Left ventricle myocardium inferior (tissue), 1 donor: ENCODE data around the gene ZNF287. TPM values are rescaled to one million over a fixed set of nuclear protein-coding genes. Genes with fewer than 3 reads are reported as not detected.

Experiments used
- DNase-seq: peaks from one replicate; pipeline ENCODE4 v3.0.0-alpha.2; 2020
- H3K27ac ChIP-seq: fragments of 200-600 bp; replicated peaks from 2 replicates; pipeline ENCODE4 v1.8.0; 2021
- H3K27me3 ChIP-seq: fragments of 200-600 bp; 2 replicates; pipeline ENCODE4 v1.8.0; 2021; ENCODE audit warnings: low read depth
- H3K36me3 ChIP-seq: fragments of 200-600 bp; 2 replicates; pipeline ENCODE4 v1.8.0; 2021
- H3K4me1 ChIP-seq: fragments of 200-600 bp; 2 replicates; pipeline ENCODE4 v1.8.0; 2021
- H3K4me3 ChIP-seq: fragments of 200-600 bp; 2 replicates; pipeline ENCODE4 v1.8.0; 2021; ENCODE audit warnings: mild to moderate bottlenecking, moderate library complexity
- H3K9me3 ChIP-seq: fragments of 200-600 bp; replicated peaks from 2 replicates; pipeline ENCODE4 v1.8.0; 2021
- CTCF ChIP-seq: fragments of 200-600 bp; IDR thresholded peaks from 2 replicates; pipeline ENCODE4 v1.8.0; 2021; ENCODE audit warnings: antibody characterized with exemption, mild to moderate bottlenecking, borderline replicate concordance
- intact Hi-C: fragments of 100-400 bp; cut with micrococcal nuclease; formaldehyde crosslinking; loops from one replicate; pipeline ENCODE4 v1.11.0; 2022
- total RNA-seq: library from RNA; stranded (reverse); fragmentation: NEBNext Ultra II Directional; extraction: Animal tissue kit (Norgen Biotek cat#: 25700); gene quantifications from one replicate; pipeline ENCODE4 v1.2.1, GENCODE V29; 2021
- donor health status: DM: no; HTN: yes; CAD: no; lungs with severe emphysema.

Gene ZNF287
- total RNA-seq, 1 donor from 2014 or later: 9.9 TPM

GRCh38 chr17:16589097-16589969 lies 20.3 kb upstream of the ZNF287 start:
- H3K4me3 ChIP-seq: peak overlapping the region; percentile 72
- H3K27ac ChIP-seq: peak overlapping the region; percentile 75
- peak; percentile 91 for DNase-seq
- H3K36me3 ChIP-seq: no peaks in the 10 kb centered on the region
- peak; percentile 100 for TF ChIP-seq CTCF
- no peaks in the 10 kb centered on the region for H3K9me3 ChIP-seq
- H3K4me1 ChIP-seq: peaks cover 13% of the 10 kb centered on the region
- H3K27me3 ChIP-seq: peaks cover 12% of the 10 kb centered on the region
- intact Hi-C loops: loop anchor here (10.0 kb wide), 1 partner anchor 55 kb away; no protein-coding TSS in a partner anchor

- Histone ChIP-seq H3K27me3 (no peaks in the 10 kb centered on the region), H3K4me1 (peaks cover 18% of the 10 kb centered on the region), H3K27ac (no peak overlapping the region), H3K9me3 (no peaks in the 10 kb centered on the region), H3K36me3 (no peaks in the 10 kb centered on the region), H3K4me3 (no peak overlapping the region)
- no peak for TF ChIP-seq CTCF
- intact Hi-C loops: loop anchor here (10.0 kb wide), 1 partner anchor 59 kb away; no protein-coding TSS in a partner anchor
- DNase-seq: no peak
Observed at GRCh38 chr17:16585796-16586195, 16.8 kb upstream of the ZNF287 start.

GRCh38 chr17:16584273-16584995 lies 15.4 kb upstream of the ZNF287 start:
- Histone ChIP-seq H3K27ac (peak overlapping the region; percentile 63), H3K27me3 (peaks cover 10% of the 10 kb centered on the region)
- peak; percentile 98 for TF ChIP-seq CTCF

GRCh38 chr17:16583781-16584180 lies 14.8 kb upstream of the ZNF287 start:
- Histone ChIP-seq H3K9me3 (no peaks in the 10 kb centered on the region), H3K36me3 (no peaks in the 10 kb centered on the region), H3K27ac (peak overlapping the region; percentile 63), H3K4me1 (peaks cover 11% of the 10 kb centered on the region), H3K27me3 (peaks cover 13% of the 10 kb centered on the region), H3K4me3 (peak overlapping the region; percentile 57)
- DNase-seq: no peak
- no peak for TF ChIP-seq CTCF
- intact Hi-C loops: loop anchor here (10.0 kb wide), 1 partner anchor 61 kb away; no protein-coding TSS in a partner anchor

More at GRCh38 chr17:16584273-16584995, 15.4 kb upstream of the ZNF287 start:
- Histone ChIP-seq H3K36me3 (no peaks in the 10 kb centered on the region), H3K4me3 (peak overlapping the region; percentile 57), H3K4me1 (peaks cover 15% of the 10 kb centered on the region), H3K9me3 (no peaks in the 10 kb centered on the region)
- DNase-seq: peak; percentile 94
- intact Hi-C loops: loop anchor here (10.0 kb wide), 1 partner anchor 60 kb away; no protein-coding TSS in a partner anchor

- Histone ChIP-seq H3K27me3 (peaks cover 12% of the 10 kb centered on the region), H3K36me3 (no peaks in the 10 kb centered on the region), H3K9me3 (no peaks in the 10 kb centered on the region), H3K4me3 (no peak overlapping the region), H3K27ac (no peak overlapping the region), H3K4me1 (peaks cover 8% of the 10 kb centered on the region)
- no peak for DNase-seq
- intact Hi-C loops: no loop called here
- no peak for TF ChIP-seq CTCF
Observed at GRCh38 chr17:16573466-16573865, 4.5 kb upstream of the ZNF287 start.
